ENCODE measurements around the gene TM4SF18.
"Not testable (repeated sequence)": the region's sequence is repeated elsewhere in the genome, so short reads cannot be mapped to it uniquely, and the experiment has no call there.

Gene TM4SF18, protein sequence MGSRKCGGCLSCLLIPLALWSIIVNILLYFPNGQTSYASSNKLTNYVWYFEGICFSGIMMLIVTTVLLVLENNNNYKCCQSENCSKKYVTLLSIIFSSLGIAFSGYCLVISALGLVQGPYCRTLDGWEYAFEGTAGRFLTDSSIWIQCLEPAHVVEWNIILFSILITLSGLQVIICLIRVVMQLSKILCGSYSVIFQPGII

DNA sequence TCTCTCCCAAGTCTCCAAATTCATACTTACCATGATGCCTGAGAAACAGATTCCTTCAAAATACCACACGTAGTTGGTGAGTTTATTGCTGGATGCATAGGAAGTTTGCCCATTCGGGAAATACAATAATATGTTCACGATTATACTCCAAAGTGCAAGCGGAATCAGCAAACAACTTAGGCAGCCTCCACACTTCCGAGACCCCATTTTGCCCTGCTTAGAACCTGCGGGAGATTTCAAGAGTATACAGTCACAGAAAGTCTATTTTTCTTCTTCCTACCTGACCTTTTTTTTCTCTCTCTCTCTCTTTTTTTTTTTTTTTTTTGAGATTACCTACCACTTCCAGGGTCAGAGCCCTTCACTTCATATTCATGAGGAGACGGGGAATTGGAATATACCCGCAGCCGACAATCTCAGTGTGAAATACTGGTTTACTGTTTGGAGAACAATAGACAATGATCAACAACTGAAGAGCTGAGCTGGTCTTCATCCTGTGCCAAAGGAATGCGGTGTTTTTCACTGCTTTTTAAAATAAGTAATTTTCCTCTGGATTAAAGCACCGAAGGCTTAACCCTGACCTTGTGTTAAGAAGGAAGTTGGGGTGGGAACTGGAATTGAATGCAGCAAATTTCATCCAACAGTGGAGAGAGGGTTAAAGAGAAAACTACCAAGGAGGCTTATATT, at the start of gene TM4SF18:
Gene TM4SF18 (minus strand): TSS at position 461 of the 684 bp plus-strand sequence. CDS start 254 bp downstream, at position 207.
- no peak for DNase-seq

DNA sequence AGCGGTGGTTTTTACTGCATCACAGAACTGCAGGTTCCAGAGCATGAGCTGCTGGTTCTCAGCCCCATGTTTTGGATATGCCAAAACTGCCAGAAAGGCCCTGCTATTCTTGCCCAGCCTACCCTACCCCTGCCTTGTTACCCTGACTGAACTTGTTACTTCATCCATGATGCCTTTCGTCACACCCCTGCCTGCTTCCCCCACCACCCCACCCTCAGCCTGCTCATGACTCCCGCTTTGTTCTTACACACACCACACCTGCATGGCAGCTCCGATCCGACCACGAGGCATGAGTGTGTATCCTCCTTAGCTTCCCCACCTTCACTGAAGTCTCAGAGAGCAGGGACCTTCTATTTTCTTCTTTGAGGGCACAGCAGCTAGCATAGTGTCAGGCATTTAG, 49.1 kb upstream of the TM4SF18 start:
- DNase-seq: no peak

DNA sequence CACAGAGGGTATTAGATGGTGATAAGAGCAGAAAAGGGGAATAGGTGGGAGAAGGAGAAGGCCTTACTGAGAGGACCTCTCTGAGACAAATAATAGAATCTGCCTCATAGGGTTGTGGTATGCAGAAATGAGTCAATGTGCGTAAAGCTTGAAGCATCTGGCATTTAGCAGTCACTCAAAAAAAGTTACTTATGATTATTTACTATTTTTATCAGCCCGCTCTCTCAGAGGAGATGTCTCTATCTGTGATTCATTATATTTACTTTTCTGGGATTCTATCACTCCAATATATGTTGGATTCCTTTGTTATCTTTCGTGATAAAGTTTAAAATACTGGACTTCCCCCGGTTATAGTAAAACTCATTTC, 48.6 kb upstream of the TM4SF18 start:
- DNase-seq: no peak

DNA sequence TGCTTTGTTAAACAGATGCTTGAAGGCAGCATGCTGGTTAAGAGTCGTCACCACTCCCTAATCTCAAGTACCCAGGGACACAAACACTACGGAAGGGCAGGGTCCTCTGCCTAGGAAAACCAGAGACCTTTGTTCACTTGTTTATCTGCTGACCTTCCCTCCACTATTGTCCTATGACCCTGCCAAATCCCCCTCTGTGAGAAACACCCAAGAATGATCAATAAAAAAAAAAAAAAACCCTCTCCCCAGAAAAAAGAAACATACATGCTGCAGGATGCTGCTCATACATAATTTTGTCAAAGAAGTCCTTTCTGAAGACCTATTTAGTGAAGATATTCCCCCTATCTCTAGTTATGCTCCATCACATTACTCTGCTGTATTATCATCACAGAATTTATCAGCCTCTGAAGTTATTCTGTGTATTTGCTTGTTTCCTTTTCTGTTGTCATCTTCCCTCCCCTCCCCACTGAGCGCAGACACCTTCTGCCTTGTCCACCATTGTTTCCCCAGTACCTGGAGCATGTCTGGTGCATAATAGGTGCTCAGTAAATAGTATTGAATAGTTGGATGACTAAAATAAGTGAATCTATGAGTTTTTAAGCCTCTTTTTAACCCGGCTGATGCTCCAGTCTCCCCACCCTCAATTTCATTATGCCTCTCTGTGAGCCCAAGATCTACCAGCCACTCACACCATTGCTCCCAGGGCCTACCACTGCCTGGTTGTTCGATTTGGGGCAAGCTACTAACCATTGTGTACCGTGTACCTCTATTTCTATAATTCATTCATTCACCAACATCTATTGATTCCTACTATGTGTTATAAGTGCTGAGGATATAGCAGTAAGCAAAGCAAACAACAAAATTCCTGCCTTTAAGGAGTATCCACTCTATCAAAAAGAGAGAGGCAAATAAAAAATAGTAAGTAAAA, 48.0 kb upstream of the TM4SF18 start:
- DNase-seq: no peak

DNA sequence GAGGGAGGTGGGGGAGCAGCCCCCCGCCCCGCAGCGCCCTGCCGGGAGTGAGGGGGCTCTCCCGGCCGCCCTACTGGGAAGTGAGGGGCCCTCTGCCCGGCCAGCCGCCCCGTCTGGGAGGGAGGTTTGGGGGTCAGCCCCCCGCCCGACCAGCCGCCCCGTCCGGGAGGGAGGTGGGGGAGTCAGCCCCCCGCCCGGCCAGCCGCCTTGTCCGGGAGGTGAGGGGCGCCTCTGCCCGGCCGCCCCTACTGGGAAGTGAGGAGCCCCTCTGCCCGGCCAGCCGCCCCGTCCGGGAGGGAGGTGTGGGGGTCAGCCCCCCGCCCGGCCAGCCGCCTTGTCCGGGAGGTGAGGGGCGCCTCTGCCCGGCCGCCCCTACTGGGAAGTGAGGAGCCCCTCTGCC, 46.8 kb upstream of the TM4SF18 start:
- DNase-seq: not testable (repeated sequence)

DNA sequence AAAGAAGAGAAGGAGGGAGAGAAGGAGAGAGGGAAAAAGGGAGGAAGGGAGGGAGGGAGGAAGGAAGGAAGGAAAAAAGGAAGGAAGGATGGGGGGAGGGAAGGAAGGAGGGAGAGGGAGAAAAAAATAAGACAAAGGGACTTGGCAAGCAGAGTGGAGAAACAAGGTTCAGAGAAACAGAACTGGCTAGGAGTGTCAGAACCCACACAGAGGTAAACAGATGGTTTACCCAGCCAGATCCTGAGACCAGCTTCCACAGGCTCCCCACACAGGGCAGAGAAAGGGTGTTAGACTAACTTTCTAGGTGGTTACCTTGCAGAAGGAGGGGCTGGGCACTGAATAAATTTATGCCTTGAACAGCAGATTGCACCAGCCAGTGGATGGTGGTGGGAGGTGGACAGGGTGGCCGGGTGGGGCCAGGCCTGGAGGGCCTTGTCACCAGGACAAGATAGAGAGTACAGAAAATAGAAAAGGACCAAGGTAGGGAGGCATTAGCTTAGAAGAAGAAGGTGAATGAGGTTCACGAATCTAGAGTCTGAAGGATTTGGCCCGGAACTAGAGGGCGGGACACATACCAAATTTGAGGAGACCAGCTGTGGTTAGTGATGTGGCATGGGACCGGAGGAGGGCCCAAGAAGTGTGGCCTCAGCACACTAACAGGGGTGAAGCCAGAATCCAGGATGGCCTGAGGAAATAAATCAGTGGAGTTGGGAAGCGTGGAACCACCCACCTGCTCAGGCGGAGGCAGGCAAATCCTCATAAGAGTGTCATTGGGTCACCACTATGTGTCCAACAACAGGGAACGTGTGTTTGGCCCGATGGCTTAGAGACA, 45.3 kb upstream of the TM4SF18 start:
- DNase-seq: no peak

DNA sequence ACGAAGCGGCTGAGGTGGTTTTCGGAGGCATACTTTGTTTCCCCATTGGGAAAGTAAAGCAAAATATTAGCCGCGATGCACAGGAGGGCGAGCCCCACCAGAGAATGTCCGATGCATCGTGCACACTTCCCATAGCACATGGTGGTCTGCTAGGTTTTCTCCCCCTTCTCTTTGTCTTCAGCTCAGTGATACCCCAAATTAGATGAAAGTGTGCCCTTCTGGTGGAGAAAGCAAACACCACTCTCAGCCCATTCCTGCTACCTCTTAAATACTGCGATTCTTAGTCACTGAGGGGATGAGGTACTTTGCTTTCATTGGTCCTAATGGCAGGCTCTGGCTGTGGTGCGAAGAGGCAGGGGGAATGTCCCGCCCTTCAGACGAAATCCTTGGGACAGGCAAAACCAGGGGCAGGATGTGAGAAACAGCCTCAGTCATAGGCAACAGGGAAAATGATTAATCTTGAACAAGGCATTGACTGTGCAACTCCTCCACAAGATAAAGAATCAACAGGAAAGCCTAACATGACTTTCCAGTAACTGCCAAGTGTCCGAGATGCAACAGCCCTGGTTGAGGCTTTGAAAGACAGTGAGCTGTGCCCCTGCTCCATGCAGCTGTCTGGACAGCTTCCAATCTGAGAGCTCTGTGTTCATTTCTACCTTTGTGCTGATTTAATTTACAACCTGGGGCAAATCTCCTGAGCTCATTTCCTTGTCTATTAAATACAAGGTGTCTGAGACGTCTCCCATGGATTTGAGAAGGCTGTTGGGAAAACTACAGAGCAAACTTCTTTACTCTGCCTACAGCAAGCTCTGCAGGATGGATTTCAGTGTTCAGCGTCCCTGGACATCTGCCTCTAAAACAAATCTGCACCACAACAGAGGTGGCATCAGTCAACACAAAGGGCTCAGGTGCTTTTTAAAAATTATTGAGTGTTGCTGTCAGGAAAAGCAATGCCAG, 44.2 kb upstream of the TM4SF18 start, which contains the start of gene TM4SF1:
Gene TM4SF1 (minus strand): TSS at position 242 of the 957 bp plus-strand sequence. CDS start 102 bp downstream, at position 140.
- no peak for DNase-seq

DNA sequence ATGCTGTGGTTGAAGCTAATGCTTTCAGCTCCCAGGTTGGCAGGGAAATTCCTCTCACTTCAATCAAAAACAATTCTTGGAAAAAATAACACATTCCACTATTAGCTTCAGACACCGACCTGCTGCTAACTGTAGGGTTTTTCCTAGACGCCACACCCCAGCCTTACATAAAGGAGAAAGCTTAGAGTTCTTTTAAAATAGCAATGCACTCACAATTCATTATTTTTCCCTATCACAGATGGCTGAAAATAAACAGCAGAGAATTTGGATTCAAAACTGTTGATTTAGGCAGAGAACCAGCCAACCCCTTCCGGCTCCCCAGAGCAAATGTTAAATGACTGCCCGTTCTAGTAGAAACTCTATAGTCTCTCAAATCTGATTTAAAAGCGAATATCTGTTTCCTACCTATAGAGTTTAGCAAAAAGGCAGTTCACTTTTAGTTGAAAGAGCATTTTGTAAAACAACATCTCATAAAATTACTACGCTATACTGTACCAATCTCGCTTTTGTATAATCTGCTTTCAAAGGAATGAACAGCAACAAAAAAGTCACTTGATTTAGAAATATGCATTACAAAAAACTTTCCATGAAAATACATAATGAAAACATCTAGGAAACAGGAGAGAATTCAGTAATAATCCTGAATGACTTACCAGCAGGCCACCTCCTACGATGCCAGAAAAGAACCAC, 43.4 kb upstream of the TM4SF18 start:
- DNase-seq: no peak

DNA sequence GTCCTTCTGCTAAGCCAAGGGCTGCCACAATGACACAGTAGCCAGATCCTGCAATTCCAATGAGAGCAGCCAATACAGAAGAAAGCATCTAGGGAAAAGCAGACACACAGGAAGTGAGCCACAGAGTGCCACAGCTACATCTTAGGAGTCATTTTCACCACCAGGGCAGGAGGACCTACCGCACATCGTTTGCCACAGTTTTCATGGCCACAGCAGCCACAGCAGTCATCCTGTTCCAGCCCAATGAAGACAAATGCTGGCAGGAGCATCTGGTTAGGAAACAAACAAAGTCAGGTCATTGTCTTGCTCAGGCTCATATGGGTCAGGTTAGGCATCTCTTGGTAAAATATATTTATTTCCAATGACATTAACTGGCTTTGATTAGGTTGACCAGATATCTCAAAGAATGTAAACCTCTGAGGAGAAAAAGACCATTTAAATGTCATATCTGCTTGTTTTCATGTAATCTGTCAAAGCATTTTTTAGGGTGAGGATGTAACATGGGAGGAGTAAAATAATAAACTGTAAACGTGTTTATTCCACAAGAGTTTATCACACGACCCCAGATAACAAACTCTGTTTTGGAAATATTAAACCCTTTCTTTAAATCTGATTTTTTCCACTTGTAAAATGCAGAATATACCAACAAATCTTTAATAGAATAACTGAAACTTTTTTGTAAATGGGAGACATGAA, 42.2 kb upstream of the TM4SF18 start:
- DNase-seq: no peak

DNA sequence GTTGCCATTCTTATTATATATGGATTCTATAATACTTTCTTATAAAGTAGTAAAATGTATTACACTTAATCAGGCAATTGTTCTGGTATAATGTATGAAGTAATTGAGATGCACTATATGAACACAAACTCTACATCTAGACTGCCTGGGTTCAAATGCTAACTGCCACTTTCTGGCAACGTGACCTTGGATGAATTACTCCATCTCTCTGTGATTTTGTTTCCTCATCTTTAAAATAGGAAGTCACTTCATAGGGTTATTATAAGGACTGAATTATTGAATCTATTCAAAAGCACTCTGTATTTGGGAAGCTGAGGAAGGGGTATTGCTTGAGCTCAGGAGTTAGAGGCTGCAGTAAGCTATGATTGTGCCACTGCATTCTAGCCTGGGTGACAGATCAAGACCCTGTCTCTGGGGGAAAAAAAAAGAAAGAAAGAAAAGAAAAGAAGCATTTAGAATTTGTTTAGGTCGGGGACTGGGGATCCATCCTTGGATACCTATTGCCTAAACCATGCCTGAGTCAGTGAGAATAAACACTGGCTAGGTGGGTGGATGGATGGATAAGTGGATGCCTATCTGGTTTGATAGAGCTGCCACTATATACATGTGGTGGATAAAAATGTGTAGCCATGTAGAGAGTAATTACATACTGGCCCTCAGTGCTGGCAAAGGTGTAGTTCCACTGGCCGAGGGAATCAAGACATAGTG, 41.5 kb upstream of the TM4SF18 start:
- DNase-seq: no peak

DNA sequence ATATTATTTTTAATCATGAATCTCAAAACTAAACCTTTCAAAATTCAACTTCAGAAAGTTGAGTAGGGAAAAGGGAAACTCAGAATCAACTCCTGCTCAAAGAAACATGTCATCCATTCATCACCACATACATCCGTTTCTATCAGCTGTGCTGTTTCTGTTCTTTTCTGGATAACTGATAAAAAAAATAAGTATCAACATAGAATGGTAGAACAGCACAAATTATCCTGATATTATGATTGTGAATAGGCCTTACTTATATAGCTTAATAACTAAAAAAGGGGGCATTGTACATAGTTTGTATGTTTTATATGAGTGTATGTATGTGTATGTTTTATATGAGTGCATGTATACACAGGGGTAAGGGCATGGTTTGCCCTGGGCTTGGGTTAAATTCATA, 41.0 kb upstream of the TM4SF18 start:
- DNase-seq: no peak

DNA sequence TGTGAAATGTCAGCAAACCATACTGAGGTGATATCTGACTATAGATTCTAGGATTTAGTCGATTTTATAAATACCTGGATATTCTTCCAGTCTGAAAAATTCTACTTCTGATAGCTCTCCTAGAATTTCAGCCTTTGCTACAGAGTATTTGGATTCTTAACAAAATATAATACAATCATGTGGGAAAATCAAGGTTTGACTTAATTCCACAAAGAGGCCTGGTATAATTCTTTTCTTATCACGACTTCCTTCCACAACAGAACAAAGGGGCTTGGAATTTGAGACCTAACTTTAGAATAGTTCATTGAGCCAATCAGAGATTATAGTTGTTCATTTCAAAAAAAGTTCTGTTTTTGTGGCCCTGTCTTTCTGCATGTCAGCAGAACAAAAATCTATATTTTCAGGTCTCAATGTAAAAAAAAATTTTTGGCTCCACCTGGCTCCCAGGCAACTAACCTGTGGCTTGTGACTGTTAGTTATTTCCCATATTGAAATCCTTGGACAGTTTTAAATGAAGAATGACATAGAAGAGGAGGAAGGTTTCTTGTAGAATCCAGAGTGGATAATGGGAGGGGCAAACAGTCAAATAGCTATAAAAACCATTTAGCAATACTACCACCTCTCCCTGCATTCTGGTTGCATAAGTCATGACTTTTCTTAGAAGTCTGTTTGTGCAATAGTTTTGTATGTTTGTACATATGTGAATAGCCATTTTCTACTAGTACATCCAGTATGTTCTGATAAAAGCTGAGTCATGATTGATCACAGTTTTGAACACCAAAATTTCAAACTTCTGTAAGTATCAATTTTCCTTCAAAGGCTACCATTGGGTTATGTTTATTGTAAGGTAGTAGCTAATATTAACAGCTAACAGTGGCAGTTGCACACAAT, 40.0 kb upstream of the TM4SF18 start:
- DNase-seq: no peak

DNA sequence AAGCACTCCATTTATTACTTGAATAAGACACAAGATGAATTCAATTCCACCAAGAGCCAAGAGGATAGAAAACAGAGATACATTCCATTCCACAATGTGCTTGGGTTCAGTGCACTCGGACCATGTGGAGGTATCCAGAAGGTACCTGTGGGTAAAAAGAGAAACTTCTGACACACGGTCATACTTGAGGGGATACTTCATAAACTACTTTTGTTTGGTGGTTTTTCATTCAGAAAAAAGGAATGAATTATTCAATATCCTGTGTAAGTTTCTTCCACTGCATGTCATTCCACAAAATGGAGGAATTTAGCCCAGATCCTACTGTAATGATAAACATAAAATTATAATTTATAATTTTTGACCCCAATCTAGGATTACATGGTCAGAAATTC, 38.3 kb upstream of the TM4SF18 start:
- no peak for DNase-seq

DNA sequence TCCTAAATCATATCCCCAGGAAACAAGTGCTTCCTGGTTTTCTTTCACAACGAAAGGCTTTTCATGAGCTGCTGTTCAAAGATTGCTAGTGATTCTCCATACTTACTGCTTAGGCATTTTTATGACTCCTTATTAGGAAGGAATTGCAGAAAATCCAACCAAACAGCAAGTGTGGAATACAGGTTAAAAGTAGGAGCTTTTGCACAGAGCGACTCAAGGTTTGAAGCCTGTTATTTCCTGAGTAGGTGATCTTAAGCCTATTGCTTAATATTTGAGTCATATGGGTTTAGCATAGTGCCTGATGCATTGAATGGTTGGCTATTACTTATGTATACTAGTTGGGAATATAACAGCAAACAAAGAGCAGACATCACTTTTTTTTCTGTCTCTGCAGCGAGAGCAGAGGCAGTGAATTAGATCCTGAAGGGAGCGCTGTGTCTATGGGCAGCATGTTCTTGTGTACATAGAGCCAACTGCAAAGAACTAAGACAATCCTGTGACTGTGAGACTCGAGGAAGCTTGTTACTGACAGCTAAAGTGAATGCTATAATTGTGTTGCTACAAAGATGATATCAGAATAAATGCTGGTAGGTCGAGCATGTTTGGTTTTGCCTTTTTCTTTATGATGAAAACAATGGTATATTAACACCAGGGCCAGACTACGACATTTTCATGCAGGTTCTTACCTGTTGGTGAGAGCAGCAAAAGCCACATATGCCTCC, 37.7 kb upstream of the TM4SF18 start:
- peak in 1 of 2 experiments; percentile 23 for DNase-seq

DNA sequence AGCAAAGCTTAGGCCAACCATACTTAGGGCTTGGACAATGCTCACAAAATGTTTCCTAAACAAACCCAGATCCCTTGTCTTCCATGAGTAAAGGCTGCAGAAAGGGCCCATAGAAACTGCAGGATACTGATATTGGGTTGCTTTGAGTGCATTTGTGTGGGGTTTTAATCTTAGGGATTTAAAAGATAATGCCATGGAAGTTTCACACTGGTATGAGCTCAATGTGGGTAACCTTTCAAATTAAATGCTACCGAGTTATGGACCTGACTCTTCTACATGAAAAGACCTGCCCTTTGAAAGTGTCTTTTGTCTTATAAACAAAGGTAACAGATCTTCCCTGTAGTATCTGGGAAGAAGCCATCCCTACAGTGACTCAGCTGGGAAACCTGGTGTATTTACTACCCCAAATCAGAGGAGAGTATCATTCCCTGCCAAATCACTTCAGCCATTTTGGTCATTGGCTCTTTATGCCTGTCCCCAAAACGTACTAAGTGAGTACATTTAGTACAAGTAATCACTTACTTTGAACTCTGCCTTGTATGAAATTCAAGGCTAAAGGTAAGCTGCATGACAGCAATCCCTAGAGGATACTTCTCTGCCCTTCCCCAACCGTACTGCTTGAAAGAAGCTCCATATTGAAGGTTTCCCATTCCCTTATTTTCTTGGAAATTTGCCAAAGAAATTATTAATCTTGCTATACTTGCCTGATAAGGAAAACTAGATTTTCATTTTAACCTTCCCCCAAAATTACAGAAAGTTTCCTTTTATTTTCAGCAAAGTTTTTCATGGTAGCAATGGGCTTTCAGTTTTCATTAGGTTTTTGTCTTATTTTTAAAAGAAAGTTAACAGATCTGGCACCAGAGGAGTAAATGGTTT, 36.8 kb upstream of the TM4SF18 start:
- DNase-seq: no peak

DNA sequence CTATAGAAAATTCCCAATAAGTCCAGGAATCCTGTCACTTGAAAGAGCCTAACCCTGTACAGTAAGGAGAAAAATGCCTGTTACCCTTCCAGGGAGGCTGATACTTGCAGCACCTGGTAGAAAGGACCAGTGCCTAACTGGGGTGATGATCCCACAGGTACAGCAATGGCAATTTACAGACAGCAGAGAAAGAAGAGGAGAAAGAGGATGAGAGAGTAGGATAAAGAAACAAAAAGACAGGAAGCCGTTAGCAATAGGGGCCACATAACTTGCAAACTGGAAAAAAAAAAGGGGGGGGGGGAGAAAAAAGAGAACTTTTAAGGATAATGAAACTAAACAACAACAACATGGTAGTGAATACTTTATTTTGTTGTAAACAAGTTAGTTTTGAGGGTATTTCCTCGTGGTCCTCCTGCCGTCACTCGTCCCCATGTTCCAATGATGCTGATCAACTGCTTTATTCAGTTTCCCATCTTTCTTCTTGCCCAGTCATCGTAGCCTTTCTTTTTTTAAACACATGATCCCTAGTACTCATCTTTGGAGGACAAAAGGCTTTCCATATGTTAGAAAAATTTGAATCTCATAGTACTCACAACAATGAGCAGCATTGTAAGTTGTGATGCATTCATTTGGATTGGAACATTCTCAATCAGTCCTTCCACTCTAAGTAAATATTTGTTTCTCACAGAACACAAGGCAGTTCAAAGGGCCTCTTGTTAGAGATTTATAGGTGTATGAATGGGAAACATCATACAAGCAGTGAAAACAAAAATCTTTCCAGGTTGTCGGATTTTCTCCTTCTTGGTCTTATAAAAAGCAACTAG, 35.5 kb upstream of the TM4SF18 start:
- DNase-seq: peak; percentile 26 to 31

All from NCI-H1930 (cell line).